NCI-H2107 treated with DMSO at 0.1 percent for 48 hours (cell line): ENCODE data around the gene CHGA.
A peak's percentile ranks its signal among the peaks of the same experiment; 100 is the strongest.

Experiments used
- DNase-seq: peaks from one replicate; lab custom pipeline; 2025; ENCODE audit not compliant: unreplicated experiment; lab: John Stamatoyannopoulos, UW

Gene CHGA, protein sequence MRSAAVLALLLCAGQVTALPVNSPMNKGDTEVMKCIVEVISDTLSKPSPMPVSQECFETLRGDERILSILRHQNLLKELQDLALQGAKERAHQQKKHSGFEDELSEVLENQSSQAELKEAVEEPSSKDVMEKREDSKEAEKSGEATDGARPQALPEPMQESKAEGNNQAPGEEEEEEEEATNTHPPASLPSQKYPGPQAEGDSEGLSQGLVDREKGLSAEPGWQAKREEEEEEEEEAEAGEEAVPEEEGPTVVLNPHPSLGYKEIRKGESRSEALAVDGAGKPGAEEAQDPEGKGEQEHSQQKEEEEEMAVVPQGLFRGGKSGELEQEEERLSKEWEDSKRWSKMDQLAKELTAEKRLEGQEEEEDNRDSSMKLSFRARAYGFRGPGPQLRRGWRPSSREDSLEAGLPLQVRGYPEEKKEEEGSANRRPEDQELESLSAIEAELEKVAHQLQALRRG

DNA sequence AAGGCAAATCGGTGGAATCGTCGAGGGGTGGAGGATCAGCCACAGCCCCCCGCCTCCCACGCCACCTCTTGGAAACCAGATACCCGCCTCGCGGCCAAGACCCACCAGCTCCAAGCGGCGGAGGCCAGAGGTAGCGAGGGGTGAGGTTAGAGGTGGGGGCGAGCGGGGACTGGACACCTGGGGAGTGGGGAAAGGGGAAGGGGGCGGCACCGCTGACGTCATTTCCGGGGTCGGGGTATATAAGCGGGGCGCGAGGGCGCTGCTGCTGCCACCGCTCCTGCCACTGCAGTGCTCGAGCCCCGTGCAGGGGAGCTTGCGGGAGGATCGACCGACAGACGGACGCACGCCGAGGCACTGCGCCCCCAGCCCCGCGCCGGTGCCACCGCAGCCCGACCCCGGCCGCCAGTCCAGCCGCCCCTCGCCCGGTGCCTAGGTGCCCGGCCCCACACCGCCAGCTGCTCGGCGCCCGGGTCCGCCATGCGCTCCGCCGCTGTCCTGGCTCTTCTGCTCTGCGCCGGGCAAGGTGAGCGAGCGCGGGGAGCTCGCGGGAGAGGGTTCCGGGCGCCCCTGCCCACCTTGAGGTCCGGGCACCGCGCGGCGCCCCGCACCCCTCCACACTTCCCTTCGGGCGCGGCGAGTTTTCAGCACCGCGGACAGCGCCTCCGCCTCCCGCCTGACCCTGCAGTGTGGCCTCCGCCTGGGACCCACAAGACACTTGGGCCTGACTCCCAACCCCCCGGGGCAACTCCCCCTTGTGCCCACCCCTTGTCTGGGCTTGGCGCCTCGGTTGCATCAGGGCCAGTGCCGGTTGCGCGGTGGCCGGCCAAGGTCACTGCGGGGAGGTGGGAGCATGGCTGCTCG is at the start of gene CHGA:
TSS of gene CHGA (plus strand) at position 268 of the 861 bp plus-strand sequence. CDS start at position 478, 210 bp downstream.
- DNase-seq = peak; percentile 82

DNA sequence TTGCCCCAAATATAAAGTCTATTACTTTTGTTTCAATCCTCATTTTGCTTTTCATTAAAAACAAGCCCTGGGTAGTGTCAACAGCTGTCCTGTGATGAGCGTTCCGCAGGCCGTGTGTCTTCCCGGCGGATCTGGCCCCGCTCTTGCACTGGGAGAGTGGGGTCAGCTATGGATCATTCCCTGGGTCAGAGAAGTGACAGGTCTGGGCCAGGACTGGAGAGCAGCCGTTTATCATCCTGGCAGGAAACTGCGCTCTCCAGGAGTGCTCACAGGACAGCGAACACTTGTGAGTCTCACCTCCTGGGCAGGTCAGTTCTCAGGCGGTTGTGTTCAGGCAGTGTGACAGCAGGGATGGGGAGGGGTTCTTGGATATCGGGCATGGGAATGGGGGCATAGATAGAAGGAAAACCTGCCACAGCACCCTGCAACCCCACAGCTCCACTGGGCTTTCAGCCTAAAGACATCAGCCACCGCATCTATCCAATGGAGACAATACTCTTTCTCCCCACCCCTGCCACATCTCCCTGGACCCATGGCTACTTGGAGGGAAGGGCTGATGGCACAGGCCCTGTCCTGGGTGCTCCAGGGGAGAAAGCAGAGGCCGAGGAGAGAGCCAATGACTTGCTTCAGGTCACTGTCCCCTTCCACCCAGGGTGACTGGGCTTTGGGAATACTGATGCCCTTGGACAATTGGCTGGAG is 47.8 kb upstream of the CHGA start:
- DNase-seq = no peak

DNA sequence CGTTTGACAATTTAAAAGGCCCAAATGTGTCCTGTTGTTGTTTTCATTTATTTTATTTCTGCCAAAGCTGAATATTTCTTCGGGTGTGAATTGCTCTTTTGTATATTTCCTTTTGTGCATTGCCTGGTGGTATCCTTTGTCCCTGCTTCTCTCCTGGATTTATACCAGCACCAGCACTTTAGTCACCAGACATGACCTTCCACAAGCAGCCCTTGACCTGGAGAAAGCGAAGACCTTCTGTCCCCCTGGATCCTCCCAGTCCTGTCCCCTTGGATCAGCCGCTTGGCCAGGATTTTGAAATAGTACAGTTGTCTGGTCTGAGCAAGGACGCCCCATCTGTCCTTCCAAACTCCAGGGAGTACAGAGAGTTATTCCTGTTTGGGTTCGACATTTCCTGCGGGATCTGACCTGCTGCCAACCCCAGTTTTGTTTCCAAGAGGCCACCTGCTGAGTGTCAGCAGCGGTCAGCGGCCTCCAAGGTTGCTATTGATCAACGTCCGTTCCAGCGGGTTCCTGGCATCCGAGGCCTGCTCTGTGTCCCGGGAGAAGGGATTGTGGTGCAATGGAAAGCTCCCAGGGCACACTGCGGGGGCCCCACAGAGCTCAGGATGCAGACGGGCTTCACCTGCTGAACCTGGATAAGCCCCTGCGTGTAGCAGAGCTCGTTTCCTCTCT is 45.1 kb upstream of the CHGA start:
- no peak for DNase-seq

DNA sequence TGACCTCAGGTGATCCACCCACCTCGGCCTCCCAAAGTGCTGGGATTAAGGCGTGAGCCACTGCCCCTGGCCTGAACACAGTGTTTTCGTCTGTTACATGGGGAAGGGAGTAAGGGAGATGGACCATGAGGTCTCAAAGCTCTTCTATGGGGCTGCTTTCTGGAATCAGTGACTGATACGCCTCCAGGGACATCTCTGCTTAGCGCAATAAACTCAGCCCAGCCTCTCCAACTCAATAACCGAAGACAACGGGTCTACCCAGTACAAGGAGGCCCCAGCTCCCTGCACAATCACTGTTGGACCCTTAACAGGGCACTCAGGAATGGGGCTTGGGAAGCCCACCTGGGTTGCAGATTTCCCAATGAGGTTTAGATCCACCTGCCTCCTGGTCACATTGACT is 42.6 kb upstream of the CHGA start:
- DNase-seq = no peak

DNA sequence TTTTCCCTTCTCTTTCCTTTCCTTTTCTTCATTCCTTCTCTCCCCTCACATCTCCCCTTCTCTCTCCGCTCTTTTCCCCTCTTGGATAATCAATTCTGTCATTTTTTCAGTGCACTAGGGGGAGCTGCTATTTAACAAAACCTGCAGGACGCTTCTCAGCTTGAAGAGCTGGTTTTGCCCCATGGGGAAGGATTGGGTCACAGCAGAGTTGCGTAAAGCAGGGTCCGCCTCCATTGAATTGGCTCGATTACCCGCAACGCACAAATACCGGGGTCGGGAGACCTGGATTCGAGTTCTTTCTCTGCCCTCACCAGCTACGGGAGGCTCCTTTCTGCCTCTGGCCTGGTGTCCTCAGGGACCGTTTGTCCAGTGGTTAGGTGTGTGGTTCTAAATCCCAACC is 42.1 kb upstream of the CHGA start:
- peak; percentile 80 for DNase-seq

DNA sequence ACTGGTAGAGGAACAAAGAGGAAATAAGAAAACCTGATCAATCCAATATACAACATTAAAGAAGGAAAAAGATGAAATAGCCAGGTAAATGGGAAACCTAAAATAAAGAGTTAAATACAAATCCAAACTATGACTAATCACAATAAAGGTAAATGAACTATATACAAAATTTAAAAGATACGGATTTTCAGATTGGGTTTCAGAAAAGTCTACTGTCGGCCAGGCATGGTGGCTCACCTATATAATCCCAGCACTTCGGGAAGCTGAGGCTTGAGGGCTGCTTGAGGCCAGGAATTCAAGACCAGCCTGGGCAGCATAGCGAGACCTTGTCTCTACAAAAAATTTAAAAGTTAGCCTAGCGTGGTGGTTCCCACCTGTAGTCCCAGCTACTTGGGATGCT is 39.9 kb upstream of the CHGA start:
- no peak for DNase-seq

DNA sequence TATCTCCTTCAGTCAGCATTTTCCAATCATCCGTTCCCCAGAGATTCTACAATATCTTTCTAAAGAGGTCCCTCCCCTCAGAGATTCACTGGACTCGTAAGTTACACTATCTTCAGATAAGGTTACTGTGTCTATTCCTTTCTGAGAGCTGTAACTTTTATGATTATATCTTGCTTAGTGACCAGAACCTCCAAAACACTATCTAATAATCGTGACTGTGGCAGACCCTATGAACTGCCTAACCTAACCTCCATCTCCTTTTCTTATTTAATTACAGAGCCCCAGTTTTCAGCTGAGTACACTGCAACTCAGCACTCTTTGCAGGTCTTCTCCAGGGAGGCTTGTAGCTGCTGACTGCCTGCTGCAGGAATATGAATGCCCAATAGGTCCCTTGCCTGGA is 38.5 kb upstream of the CHGA start:
- DNase-seq = no peak

DNA sequence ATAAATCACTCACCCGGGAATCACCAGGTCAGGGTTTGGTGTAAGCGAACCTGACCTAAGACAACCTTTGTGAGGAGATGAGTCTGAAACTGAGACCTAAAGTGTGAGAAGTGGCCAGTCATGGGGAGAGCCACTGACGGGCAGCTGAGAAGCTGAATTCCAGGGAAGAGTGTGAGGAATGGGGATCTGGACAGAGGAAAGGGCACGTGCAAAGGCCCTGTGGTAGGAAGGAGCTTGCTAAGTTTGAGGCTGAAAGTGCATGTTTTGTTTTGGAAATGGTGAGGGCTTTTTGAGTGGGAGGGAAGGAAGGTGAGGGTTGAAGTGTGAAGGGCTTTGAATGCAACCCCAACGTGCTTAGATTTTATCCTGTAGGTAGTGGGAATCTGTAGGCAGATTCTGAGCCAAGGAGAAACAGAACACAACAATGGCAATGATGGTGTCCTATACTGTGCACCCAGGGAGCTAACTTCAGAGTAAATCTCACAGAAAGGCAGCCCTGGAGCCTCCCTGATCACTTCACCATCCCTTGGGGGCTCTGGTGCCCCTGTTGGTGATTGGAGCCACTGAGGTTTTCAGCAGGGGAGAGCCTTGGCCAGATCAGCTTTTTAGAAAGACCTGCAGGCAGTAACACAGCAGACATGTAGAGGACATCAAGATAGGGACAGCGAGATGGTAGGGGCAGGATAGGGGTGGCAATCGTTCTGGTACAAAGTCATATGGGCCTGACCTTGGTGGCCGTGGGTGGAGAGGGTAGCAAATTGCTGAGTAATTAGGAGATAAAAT is 37.5 kb upstream of the CHGA start:
- no peak for DNase-seq

DNA sequence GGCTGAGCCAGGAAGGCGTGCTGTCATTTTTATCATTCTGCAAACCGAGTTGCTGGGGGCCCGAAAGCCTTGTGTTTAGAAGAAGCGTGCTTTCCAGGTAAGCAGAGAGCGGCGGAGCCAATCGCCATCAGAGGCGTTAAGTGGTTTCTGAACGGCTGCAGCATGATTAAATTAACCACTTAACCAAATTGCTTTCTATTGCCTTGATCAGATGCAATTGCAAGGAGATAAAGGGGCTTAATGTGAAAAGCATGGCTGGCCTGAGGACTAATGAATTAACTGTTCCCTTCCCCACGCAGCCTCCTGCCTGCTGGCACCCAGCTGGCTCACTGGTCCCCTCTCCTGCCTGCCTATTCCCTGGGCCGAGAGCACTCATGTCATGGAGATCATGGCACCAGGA is 36.6 kb upstream of the CHGA start:
- DNase-seq = peak; percentile 94

DNA sequence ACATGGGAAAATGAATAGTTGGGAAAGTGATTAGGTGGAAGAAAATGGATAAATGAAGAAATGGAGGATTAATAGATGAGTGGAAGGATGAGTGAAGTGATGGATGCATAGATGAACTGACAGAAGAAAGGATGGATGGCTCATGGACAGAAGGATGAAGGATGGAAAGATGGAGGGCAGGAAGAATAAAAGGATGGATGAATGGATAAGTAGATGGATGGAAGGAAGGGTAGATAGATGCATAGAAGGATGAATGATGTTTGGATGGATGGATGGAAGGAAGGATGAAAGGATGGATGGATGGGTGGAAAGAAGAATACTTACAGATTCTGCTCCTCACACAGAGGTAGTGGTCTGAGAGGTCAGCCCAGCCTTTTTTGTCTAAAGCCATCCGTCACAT is 35.8 kb upstream of the CHGA start:
- no peak for DNase-seq

DNA sequence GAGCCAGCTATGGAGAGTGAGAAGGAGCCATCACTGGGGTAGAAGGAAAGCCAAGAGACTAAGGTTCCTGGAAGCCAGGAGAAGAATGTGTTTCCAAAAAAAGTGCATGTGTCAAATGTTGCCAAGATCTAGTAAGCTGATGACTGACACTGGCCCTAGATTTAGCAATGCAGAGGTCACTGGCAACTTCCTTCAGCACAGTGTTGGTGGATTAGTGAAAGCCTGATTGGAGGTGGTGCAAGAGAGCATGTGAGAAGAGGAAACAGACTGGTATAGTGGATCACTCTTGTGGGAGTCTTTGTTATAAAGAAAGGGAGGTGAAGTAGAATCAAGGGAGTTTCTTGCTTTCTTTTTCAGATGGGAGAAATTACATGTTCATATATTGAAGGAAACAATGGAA is 34.1 kb upstream of the CHGA start:
- no peak for DNase-seq

DNA sequence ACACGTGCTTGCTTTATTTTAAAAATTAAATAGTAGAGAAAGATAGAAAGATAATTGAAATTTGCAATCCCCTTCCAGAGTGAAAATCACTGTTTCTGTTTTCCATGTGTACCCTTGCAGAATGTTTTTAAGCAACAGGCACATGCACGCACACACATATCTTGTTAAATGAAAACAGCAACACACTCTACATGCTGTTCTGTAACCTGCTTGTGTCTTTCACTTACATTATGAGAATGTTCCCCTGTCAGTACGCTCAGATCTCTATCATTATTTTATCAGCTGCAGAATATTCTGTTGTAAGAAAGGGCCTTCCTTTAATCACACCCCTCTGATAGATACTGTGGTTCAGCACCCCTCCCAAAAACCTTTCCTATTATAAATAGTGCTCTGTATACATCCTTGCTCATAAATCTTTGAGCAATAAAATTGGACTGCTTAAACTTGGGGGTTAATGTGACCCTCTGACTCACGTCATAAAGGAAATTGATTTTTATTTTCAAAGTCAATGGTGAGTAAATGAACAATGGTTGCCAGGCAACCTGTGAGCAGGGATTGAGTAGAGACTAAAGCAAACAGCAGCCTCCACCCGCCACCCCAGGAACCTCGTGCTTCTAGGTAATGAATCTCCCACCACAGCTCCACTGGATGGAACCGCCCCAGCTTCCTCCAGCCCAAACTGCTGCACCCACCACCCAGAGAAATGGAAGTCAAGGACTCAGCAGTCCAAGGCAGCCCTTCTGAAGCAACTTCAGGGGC is 31.9 kb upstream of the CHGA start:
- peak; percentile 50 for DNase-seq

DNA sequence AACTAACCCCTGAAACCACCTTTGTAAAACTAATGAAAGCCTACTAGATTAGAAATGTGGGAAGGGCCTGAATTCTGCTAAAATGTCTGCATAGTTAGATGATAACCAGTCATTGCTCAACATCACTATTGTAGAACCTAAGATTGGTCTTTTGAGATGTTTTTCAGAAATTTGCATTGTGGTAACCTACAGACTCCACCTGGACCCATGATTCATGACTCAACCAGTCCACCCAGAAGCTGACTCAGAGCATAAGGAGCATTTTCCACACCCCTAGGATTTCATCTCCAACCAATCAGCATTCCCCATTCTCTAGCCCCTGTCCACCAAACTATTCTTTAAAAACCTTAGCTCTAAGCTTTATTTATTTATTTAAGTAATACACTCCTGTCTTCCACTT is 30.4 kb upstream of the CHGA start:
- DNase-seq = no peak

DNA sequence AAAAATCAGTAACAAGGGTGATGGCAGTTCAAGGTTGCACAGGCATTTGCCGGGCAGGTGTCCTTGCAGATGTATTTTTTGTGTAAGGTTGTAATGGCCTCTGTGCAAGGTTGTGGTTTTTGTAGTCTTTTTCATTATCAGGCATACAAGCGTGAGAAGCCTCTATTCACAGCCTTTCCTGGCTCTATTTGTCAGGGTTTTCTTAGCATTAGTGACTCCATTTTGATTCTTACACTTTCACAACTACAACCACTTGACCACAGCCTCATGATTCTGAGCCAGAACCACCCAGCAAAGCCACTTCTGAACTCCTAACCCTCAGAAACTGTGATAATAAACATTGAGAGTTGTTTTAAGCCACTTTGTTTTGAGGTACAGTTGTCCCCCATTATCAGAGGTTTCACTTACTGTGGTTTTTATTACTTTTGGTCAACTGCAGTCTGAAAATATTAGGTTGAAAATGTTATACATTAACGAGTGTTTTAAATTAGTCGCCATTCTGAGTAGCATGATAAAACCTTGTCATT is 27.5 kb upstream of the CHGA start:
- DNase-seq = no peak

DNA sequence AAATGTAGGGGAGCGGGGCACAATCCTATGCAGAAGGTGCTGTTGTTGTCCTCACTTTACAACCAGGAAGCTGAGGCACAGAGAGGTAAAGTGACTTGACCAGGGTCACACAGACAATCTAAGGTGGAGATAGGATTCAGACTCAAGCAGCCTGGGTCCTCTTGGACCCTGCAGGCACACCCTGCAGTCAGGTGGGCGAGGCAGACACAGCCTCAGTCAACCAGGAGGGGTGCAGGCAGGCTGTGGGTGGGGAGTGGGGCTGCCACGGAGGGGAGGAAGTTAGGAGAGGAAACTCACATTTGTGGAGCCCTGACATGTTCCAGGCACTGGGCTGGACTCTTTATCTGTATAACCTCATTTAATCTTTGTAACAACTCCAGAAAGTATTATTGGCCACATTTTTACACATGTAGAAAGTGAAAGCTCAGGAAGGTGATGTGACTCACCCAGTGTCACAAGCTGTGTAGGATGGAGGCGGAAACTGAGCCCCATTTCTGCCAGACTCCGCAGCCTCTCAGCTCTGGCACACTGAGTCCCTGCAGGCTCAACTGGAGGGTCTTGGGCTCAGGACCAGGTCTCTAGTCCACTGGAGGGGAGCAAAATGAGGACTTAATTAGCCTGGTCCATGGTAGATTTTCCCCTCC is 24.9 kb upstream of the CHGA start:
- no peak for DNase-seq

DNA sequence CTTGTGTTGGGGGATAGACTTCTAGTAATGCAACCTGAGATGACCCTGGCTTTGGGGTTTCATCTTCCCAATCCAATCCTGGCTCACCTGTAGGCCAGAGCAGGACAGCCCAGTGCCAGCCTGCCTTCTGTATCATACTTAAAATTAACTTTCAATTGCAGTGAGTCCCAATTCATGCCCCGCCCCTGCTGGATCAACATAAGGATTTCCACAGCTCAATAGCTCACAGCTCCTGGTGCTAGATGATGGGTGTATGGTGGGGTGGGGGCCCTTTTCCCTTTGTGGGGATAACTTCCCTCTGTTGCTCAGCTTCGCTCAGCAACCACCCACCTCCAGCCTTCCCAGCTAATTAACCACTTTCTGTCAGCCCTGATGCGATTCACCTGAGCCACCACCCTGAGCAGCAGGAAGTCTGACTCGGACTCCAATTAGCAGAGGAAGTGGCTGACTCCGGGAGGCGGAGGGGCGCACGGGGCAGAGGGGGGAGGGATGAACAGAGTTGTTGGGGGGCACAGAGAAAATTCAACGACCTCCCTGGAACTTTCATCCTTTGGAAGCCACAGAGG is 24.3 kb upstream of the CHGA start:
- DNase-seq = no peak

DNA sequence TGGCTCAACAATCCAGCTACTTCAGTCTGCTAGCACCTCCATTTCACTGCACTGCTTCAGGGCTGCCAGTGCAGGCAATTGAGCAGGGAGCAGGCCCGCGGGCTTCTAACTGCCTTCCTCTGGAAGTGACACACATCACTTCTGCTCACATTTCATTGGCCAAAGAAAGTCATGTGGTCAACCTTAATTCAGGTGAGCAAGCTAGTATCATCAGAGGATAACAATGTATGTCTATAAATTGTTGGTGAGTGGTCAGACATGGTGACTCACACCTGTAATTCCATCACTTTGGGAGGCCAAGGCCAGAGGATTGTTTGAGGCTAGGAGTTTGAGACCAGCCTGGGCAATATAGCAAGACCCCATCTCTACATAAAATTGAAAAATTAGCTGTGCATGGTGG is 22.3 kb upstream of the CHGA start:
- DNase-seq = no peak

DNA sequence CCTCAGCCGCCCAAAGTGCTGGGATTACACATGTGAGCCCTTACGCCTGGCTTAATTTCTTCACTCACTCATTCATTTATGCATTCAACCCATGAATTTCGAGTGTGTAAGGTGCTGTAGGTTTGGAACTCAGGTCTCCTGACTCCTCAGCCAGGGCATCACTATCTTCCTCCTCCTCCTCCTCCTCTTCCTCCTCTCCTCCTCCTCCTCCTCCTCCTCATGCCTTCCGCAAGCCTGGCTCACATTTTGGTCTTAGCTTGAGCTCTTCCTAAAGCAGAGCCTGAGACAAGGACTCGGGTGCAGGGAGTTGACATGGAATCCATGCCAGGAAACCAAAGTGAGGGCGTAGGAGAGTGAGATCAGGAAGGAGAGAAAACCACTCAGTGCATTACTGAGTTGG is 20.8 kb upstream of the CHGA start:
- no peak for DNase-seq
